Suprapubic skin (tissue), 3 donors: ENCODE measurements around the gene TCERG1L.

Experiments
- POLR2A ChIP-seq, 2 donors: fragments of 450-650 bp; IDR thresholded peaks; one replicate each; pipeline ENCODE4 v1.6.1; 2017; ENCODE audit warnings: antibody characterized with exemption in 2 of 2, mild to moderate bottlenecking in 2 of 2, moderate library complexity in 2 of 2
- TF ChIP-seq, protein P1 (sequence below), 2 donors: fragments of 200-600 bp in 1 of 2; fragments of 450-650 bp in 1 of 2; sonication (generic) in 1 of 2; IDR thresholded peaks; one replicate each; pipeline ENCODE4 v1.5.1; 2016 to 2019; ENCODE audit warnings: antibody characterized with exemption in 2 of 2, mild to moderate bottlenecking in 1 of 2, moderate library complexity in 1 of 2

DNA sequence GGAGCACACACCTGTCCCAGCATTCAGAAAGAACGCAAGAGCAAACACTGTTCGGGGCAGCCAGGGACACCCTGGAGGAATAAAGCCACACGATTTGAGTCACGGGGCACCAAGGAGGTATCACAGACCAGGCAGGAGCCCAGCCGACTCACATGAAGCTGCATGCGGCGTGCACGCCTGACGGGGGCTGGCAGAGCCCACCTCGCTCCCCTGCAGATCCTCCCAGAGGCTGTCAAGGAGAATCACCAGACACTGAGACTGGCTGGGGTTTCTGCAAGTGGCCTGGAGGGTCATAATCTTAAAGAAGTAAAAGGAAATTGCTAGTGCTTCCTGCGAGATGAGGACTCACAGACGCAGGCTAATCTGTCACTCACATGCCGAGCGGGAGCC, 61.6 kb downstream of the TCERG1L start:
- TF ChIP-seq, protein P1, sequence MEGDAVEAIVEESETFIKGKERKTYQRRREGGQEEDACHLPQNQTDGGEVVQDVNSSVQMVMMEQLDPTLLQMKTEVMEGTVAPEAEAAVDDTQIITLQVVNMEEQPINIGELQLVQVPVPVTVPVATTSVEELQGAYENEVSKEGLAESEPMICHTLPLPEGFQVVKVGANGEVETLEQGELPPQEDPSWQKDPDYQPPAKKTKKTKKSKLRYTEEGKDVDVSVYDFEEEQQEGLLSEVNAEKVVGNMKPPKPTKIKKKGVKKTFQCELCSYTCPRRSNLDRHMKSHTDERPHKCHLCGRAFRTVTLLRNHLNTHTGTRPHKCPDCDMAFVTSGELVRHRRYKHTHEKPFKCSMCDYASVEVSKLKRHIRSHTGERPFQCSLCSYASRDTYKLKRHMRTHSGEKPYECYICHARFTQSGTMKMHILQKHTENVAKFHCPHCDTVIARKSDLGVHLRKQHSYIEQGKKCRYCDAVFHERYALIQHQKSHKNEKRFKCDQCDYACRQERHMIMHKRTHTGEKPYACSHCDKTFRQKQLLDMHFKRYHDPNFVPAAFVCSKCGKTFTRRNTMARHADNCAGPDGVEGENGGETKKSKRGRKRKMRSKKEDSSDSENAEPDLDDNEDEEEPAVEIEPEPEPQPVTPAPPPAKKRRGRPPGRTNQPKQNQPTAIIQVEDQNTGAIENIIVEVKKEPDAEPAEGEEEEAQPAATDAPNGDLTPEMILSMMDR (IDR thresholded peaks at IDR 0.05), result no peak
- no peak for TF ChIP-seq POLR2A (IDR thresholded peaks at IDR 0.05)
